CD4-positive, CD25-positive, alpha-beta regulatory T cell (primary cell): ENCODE measurements around the gene HTATSF1. TPM values are rescaled to one million over a fixed set of nuclear protein-coding genes. Genes with fewer than 3 reads are reported as not detected.

Source experiments
- ATAC-seq, 2 donors: fragments of 150-1000 bp; cut with Tn5 transposase; one replicate each; pipeline ENCODE4 v1.10.0; 2021; ENCODE audit warnings: low read depth in 2 of 2, moderate number of reproducible peaks in 2 of 2, moderate library complexity in 1 of 2
- DNase-seq, 3 donors: peaks; one replicate each; pipeline versions ENCODE4 v3.0.0 to v3.0.0-alpha.2; 2012 to 2022; ENCODE audit warnings: mixed read lengths in 1 of 3
- H3K27ac ChIP-seq: one replicate; pipeline ENCODE4 v1.7.0; 2013; ENCODE audit warnings: mild to moderate bottlenecking, low read length; ENCODE audit not compliant: insufficient read depth, poor library complexity, severe bottlenecking
- H3K27me3 ChIP-seq: one replicate; pipeline ENCODE4 v1.7.0; 2013; ENCODE audit warnings: low read length; ENCODE audit not compliant: control insufficient read depth, insufficient read depth
- H3K36me3 ChIP-seq: one replicate; pipeline ENCODE4 v1.7.0; 2013; ENCODE audit warnings: mild to moderate bottlenecking, low read length, moderate library complexity; ENCODE audit not compliant: control insufficient read depth, insufficient read depth
- H3K4me1 ChIP-seq: 2 replicates; pipeline ENCODE4 v1.7.0; 2013; ENCODE audit warnings: mild to moderate bottlenecking, low read length; ENCODE audit not compliant: insufficient read depth, control insufficient read depth, poor library complexity, severe bottlenecking
- H3K4me3 ChIP-seq: one replicate; pipeline ENCODE4 v1.7.0; 2013; ENCODE audit warnings: low read depth, mild to moderate bottlenecking, low read length, moderate library complexity
- H3K9me3 ChIP-seq, 2 experiments: 1 replicate in 1 of 2; 2 replicates in 1 of 2; pipeline ENCODE4 v1.7.0; 2013; ENCODE audit warnings: low read length in 2 of 2, mild to moderate bottlenecking in 1 of 2, moderate library complexity in 1 of 2; ENCODE audit not compliant: control insufficient read depth in 2 of 2
- H3K27ac Mint-ChIP-seq, 3 donors: one replicate each; pipeline ENCODE4 v1.8.0; 2020 to 2022; ENCODE audit warnings: mild to moderate bottlenecking in 3 of 3, mixed read lengths in 3 of 3, moderate library complexity in 2 of 3
- H3K27me3 Mint-ChIP-seq: one replicate; pipeline ENCODE4 v1.8.0; 2022; ENCODE audit warnings: mild to moderate bottlenecking, mixed read lengths
- H3K36me3 Mint-ChIP-seq: one replicate; pipeline ENCODE4 v1.8.0; 2020; ENCODE audit warnings: mixed read lengths
- H3K4me1 Mint-ChIP-seq, 4 donors: one replicate each; pipeline ENCODE4 v1.8.0; 2020 to 2022; ENCODE audit warnings: mixed read lengths in 4 of 4, mild to moderate bottlenecking in 1 of 4
- H3K4me3 Mint-ChIP-seq, 4 donors: one replicate each; pipeline ENCODE4 v1.8.0; 2020 to 2022; ENCODE audit warnings: mild to moderate bottlenecking in 4 of 4, mixed read lengths in 4 of 4, moderate library complexity in 3 of 4
- H3K9me3 Mint-ChIP-seq, 7 donors: one replicate each; pipeline ENCODE4 v1.8.0; 2020 to 2022; ENCODE audit warnings: mixed read lengths in 7 of 7, mild to moderate bottlenecking in 3 of 7, moderate library complexity in 2 of 7
- polyA plus RNA-seq, 4 donors: library from polyadenylated mRNA; unstranded; fragments of 300-500 nt; fragmentation: Illumina TruSeq; gene quantifications; one replicate each; pipeline ENCODE4 v1.2.3, GENCODE V29; 2021
- total RNA-seq: library from RNA; stranded (reverse); gene quantifications from one replicate; pipeline ENCODE4 v1.2.3, GENCODE V29; 2022

The HTATSF1 gene
- total and polyA plus RNA-seq, 5 donors from 2014 or later, result 32.9 to 50.6 (median 45.8) TPM

GRCh38 chrX:136457303-136457917 lies 40.0 kb upstream of the HTATSF1 start:
- Mint-ChIP-seq H3K4me1 (no peaks in the 10 kb centered on the region), H3K36me3 (no peaks in the 10 kb centered on the region), H3K9me3 (no peaks in the 10 kb centered on the region), H3K27me3 (no peaks in the 10 kb centered on the region), H3K27ac (no peak overlapping the region), H3K4me3 (no peak overlapping the region)
- Histone ChIP-seq H3K4me1 (no peaks in the 10 kb centered on the region), H3K4me3 (no peak overlapping the region), H3K36me3 (no peaks in the 10 kb centered on the region), H3K27me3 (no peaks in the 10 kb centered on the region), H3K27ac (no peak overlapping the region), H3K9me3 (no peaks in the 10 kb centered on the region)
- no peak for ATAC-seq
- no peak for DNase-seq

- Histone ChIP-seq H3K27ac (no peak overlapping the region), H3K9me3 (no peaks in the 10 kb centered on the region), H3K27me3 (no peaks in the 10 kb centered on the region), H3K4me1 (no peaks in the 10 kb centered on the region), H3K4me3 (no peak overlapping the region), H3K36me3 (no peaks in the 10 kb centered on the region)
- no peaks in the 10 kb centered on the region for H3K36me3 Mint-ChIP-seq
- H3K27me3 Mint-ChIP-seq, result peaks cover 11% of the 10 kb centered on the region
- DNase-seq (no peak), ATAC-seq (no peak)
- no peaks in the 10 kb centered on the region for H3K4me1 Mint-ChIP-seq
- H3K9me3 Mint-ChIP-seq, result peaks cover 0 to 2% (median 0%) of the 10 kb centered on the region in 7 donors
- no peak overlapping the region for H3K4me3 Mint-ChIP-seq
- no peak overlapping the region for H3K27ac Mint-ChIP-seq
Measured at GRCh38 chrX:136464589-136464988, 32.8 kb upstream of the HTATSF1 start.

- Histone ChIP-seq H3K4me3 (no peak overlapping the region), H3K27ac (no peak overlapping the region), H3K27me3 (no peaks in the 10 kb centered on the region), H3K9me3 (no peaks in the 10 kb centered on the region), H3K4me1 (no peaks in the 10 kb centered on the region), H3K36me3 (no peaks in the 10 kb centered on the region)
- Mint-ChIP-seq H3K4me3 (no peak overlapping the region), H3K27ac (no peak overlapping the region), H3K27me3 (peaks cover 11% of the 10 kb centered on the region), H3K9me3 (peaks cover 0 to 5% (median 0%) of the 10 kb centered on the region in 7 donors), H3K4me1 (no peaks in the 10 kb centered on the region), H3K36me3 (no peaks in the 10 kb centered on the region)
- no peak for DNase-seq
- ATAC-seq, result no peak
Measured at GRCh38 chrX:136467303-136467702, 30.1 kb upstream of the HTATSF1 start.

- Mint-ChIP-seq H3K27ac (no peak overlapping the region), H3K4me3 (no peak overlapping the region), H3K4me1 (no peaks in the 10 kb centered on the region), H3K27me3 (peaks cover 6% of the 10 kb centered on the region), H3K36me3 (no peaks in the 10 kb centered on the region), H3K9me3 (peaks cover 0 to 4% (median 0%) of the 10 kb centered on the region in 7 donors)
- no peaks in the 10 kb centered on the region for H3K27me3 ChIP-seq
- DNase-seq (no peak), ATAC-seq (no peak)
- no peak overlapping the region for H3K27ac ChIP-seq
- no peaks in the 10 kb centered on the region for H3K36me3 ChIP-seq
- H3K4me1 ChIP-seq, result no peaks in the 10 kb centered on the region
- H3K9me3 ChIP-seq, result no peaks in the 10 kb centered on the region
- no peak overlapping the region for H3K4me3 ChIP-seq
Measured at GRCh38 chrX:136468391-136469103, 28.8 kb upstream of the HTATSF1 start.

- H3K9me3 ChIP-seq, result no peaks in the 10 kb centered on the region
- no peak overlapping the region for H3K27ac Mint-ChIP-seq
- H3K9me3 Mint-ChIP-seq, result peaks cover 0 to 4% (median 0%) of the 10 kb centered on the region in 7 donors
- no peaks in the 10 kb centered on the region for H3K4me1 ChIP-seq
- H3K36me3 ChIP-seq, result no peaks in the 10 kb centered on the region
- no peaks in the 10 kb centered on the region for H3K27me3 ChIP-seq
- H3K27ac ChIP-seq, result no peak overlapping the region
- peaks cover 0 to 4% (median 0%) of the 10 kb centered on the region in 4 donors for H3K4me1 Mint-ChIP-seq
- no peak overlapping the region for H3K4me3 Mint-ChIP-seq
- ATAC-seq (no peak), DNase-seq (no peak)
- H3K4me3 ChIP-seq, result no peak overlapping the region
- H3K27me3 Mint-ChIP-seq, result peaks cover 7% of the 10 kb centered on the region
- no peaks in the 10 kb centered on the region for H3K36me3 Mint-ChIP-seq
Measured at GRCh38 chrX:136473663-136474062, 23.7 kb upstream of the HTATSF1 start.

- H3K36me3 ChIP-seq, result no peaks in the 10 kb centered on the region
- no peak overlapping the region for H3K27ac Mint-ChIP-seq
- peaks cover 0 to 4% (median 0%) of the 10 kb centered on the region in 4 donors for H3K4me1 Mint-ChIP-seq
- no peaks in the 10 kb centered on the region for H3K4me1 ChIP-seq
- H3K27me3 ChIP-seq, result no peaks in the 10 kb centered on the region
- DNase-seq (no peak), ATAC-seq (no peak)
- H3K27ac ChIP-seq, result no peak overlapping the region
- peaks cover 0 to 4% (median 0%) of the 10 kb centered on the region in 7 donors for H3K9me3 Mint-ChIP-seq
- H3K4me3 Mint-ChIP-seq, result no peak overlapping the region
- H3K9me3 ChIP-seq, result no peaks in the 10 kb centered on the region
- no peak overlapping the region for H3K4me3 ChIP-seq
- peaks cover 7% of the 10 kb centered on the region for H3K27me3 Mint-ChIP-seq
- no peaks in the 10 kb centered on the region for H3K36me3 Mint-ChIP-seq
Measured at GRCh38 chrX:136475236-136475635, 22.2 kb upstream of the HTATSF1 start.

GRCh38 chrX:136476501-136476900 lies 20.9 kb upstream of the HTATSF1 start:
- Mint-ChIP-seq H3K9me3 (peaks cover 0 to 4% (median 0%) of the 10 kb centered on the region in 7 donors), H3K4me1 (peaks cover 0 to 4% (median 0%) of the 10 kb centered on the region in 4 donors), H3K27me3 (peaks cover 11% of the 10 kb centered on the region), H3K36me3 (no peaks in the 10 kb centered on the region), H3K27ac (no peak overlapping the region), H3K4me3 (no peak overlapping the region)
- ATAC-seq (no peak), DNase-seq (no peak)
- Histone ChIP-seq H3K27ac (no peak overlapping the region), H3K4me3 (no peak overlapping the region), H3K9me3 (no peaks in the 10 kb centered on the region), H3K36me3 (no peaks in the 10 kb centered on the region), H3K4me1 (no peaks in the 10 kb centered on the region), H3K27me3 (no peaks in the 10 kb centered on the region)

- Histone ChIP-seq H3K9me3 (no peaks in the 10 kb centered on the region), H3K27ac (no peak overlapping the region), H3K27me3 (no peaks in the 10 kb centered on the region), H3K4me1 (no peaks in the 10 kb centered on the region), H3K36me3 (no peaks in the 10 kb centered on the region), H3K4me3 (no peak overlapping the region)
- ATAC-seq, result no peak
- Mint-ChIP-seq H3K4me1 (peaks cover 0 to 4% (median 0%) of the 10 kb centered on the region in 4 donors), H3K4me3 (no peak overlapping the region), H3K27me3 (peaks cover 11% of the 10 kb centered on the region), H3K27ac (no peak overlapping the region), H3K36me3 (no peaks in the 10 kb centered on the region), H3K9me3 (peaks cover 0 to under 1% (median 0%) of the 10 kb centered on the region in 7 donors)
- no peak for DNase-seq
Measured at GRCh38 chrX:136477026-136477425, 20.4 kb upstream of the HTATSF1 start.
